Upper lobe of left lung (tissue), 4 donors: ENCODE measurements around the gene ELAVL2.

Experiments used
- CTCF ChIP-seq, 6 experiments: fragments of 450-650 bp in 4 of 6; fragments of 200-600 bp in 2 of 6; sonication (generic) in 2 of 6; IDR thresholded peaks; one replicate each; pipeline ENCODE4 v1.5.1; 2016 to 2019; ENCODE audit warnings: antibody characterized with exemption in 6 of 6
- EP300 ChIP-seq, 4 donors: sonication (generic); formaldehyde crosslinking; IDR thresholded peaks; one replicate each; pipeline ENCODE4 v1.5.1; 2017; ENCODE audit warnings: antibody characterized with exemption in 4 of 4, control low read depth in 2 of 4
- POLR2A ChIP-seq, 4 donors: fragments of 450-650 bp; IDR thresholded peaks; one replicate each; pipeline ENCODE4 v1.5.1; 2016 to 2017; ENCODE audit warnings: antibody characterized with exemption in 4 of 4, mild to moderate bottlenecking in 2 of 4

GRCh38 chr9:23777328-23777727 is 48.7 kb downstream of the ELAVL2 start:
- no peak for TF ChIP-seq CTCF (IDR thresholded peaks at IDR 0.05)
- no peak for TF ChIP-seq EP300 (IDR thresholded peaks at IDR 0.05)
- TF ChIP-seq POLR2A (IDR thresholded peaks at IDR 0.05), result no peak
